Measurements from ENCODE around the gene CAMTA1.

The CAMTA1 gene

DNA sequence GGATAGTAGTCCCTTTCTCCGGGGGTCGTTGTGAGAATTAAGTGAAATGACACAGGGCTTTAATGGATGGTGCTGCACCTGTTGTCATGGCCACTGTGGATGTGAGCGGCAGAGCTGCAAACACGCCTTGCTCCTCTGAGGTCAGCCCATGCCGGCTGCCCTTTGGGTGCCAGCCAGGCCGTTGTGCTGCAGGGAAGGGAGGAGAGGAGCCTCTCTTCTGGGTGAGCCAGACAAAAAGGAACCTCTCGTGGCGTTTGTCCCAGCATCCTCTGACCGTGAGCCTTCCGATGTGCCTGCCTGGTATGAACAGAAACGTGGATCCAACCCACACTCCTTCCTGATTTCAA is 602.9 kb downstream of the CAMTA1 start:
- DNase-seq (ENCODE audit: low read depth) = no peak

DNA sequence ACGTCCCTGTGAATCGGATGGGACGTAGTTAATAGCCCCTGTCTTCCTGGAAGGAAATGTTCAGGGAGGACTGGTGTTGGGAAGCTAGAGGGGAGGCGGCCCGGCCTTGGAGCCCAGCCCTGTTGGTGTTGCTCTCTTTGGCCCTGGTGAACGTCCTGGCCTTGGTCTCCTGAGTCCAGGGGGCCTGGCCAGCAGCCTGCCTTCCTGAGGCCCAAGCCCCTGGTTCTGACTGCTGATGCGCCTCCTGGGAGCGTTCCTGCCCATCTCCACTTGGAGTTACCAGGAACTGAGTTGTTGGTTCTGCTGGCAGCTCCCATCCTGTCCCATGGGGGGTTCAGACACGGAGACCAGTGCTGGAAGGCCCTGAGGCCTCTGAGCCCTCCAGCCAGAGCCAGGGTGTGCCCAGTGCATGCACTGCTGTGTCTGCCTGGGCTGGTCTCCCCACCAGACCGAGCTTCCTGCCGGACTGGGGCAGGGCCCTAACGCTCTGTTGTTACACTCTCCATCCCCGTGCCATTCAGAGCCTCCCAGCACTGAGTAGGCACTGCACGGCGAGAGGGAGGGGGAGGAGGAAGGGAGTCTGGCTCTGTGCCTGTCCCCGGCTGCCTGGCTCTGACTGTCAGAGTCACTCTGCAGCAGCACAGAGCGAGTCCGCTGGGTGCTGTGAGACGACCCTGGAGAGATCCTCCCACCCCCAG is 603.4 kb downstream of the CAMTA1 start:
- DNase-seq (ENCODE audit: low read depth) = no peak

DNA sequence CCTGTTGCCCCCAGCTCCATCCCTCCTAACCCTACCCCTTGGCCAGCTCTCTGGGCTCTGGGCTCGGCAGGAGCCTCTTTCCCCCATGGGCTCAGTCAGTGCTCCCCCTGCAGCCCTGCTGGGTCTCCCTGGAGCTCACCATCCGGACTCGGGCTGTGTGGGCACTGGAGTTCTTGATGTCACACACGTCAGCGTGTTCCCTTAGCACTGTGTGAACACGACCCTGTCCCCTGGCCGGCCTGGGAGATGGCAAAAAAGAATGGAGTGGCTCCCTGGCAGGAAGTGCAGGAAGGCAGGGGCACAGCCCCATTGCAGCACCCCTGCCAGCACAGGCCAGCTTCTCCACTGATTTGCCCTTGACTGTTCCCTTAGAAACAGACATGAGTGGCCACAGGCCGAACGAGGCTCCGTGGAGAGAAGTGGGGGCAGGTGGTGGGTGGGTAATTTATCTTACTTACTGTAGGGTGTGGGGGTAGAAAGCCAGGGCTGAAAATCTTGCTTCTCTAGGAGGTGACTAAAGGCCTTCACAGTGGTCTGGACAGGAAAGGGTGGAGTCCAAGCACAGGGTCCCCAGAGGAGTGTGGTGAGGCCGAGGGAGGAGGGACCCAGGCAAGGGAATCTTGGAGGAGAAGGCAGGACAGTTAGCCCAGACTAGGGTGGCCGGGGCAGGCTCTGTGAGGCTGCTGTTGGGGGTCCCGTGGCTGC is 604.1 kb downstream of the CAMTA1 start:
- DNase-seq (ENCODE audit: low read depth) = peak; percentile 44

DNA sequence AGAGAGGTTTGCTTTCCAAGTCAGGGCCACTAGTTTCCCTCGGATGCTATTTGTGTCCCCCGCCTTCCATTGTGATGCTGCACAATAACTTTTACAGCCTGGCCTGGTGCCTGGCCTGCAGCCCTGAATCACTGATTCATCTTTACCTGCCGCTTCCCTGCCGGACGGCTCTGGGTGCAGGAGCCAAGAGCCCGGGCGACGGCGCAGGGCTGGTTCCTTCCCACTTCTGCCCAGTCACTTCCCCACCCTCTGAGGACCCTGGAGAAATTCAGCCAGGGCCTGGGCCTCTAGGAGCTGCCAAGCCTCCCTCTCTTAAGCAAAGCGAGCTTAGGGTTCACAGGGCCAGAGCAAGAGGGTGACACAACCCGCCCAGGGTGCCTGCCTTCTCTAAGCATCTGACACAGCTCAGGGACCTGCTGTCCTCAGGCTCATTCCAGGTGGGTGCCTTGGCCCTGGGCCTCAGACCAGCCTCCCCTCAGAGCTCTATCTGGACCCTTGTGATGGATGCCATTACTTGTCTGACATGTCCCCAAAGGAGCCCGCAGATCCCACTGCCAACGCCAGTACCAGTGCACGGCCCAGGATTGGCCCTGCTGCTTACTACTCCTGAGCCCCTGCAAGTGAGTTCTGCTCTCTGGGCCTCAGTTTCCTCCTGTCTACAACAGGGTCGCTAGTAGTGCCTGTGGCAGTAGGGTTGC is 604.8 kb downstream of the CAMTA1 start:
- DNase-seq (ENCODE audit: low read depth) = no peak

DNA sequence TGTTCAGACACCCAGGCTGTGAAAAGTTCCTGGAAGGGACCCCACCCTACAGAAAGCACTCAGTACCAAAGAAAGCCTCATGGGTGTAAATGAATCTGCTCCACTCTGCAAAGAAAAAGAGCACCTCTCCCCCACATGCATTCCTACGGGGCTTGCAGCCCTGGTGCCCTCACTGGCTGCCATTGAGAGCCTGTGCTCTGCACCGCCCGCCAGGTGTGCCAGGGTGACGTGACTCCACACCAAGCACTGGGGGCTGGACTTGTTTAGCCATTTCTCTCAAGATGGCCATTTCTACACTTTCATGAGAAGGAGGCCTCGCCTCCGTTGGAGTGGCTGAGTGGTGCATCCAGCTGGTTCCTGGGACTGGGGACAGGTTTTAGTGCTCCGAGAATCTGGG is 605.3 kb downstream of the CAMTA1 start:
- DNase-seq (ENCODE audit: low read depth) = no peak

DNA sequence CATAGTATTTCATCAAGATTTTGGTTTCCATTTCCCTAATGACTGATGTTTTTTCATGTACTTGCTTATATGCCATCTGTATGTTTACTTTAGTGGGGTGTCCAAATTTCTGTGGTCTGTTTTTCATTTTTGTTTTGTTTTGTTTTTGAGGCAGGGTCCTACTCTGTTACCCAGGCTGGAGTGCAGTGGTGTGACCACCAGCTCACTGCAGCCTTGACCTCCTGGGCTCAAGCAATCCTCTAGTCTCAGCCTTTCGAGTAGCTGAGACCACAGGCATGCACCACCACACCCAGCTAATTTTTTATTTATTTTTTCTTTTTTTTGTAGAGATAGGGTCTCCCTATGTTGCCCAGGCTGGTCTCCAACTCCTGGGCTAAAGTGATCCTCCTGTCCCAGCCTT is 607.9 kb downstream of the CAMTA1 start:
- DNase-seq (ENCODE audit: low read depth) = no peak

DNA sequence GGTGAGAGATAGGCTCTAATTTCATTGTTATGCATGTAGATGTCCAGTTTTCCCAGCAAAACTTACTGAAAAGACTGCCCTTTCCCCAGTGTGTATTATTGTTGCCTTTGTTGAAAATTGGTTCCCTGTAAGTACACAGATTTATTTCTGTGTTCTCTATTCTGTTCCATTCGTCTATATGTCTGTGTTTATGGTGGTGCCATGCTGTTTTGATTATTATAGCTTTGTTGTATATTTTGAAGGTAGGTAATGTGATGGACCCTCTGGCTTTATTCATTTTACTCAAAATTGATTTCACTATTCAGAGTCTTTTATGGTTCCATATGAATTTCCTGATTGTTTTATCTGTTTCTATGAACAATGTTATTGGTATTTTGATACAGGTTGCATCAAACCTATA is 610.0 kb downstream of the CAMTA1 start:
- no peak for DNase-seq (ENCODE audit: low read depth)

DNA sequence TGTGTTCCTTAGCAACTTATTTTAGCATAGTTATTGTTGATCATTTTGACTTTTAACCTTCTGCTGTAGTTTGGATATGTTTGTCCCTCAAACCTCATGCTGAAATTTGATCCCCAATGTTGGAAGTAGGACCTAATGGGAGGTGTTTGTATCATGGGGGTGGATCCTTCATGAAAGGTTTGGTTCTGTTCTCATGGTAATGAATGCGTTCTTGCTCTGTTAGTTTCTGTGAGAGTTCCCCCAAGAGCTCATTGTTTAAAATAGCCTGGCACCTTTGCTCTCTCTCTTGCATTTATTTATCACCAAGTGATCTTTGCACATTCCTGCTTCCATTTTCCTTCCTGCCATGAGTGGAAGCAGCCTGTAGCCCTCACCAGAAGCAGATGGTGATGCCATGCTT is 613.7 kb downstream of the CAMTA1 start:
- DNase-seq (ENCODE audit: low read depth) = no peak

DNA sequence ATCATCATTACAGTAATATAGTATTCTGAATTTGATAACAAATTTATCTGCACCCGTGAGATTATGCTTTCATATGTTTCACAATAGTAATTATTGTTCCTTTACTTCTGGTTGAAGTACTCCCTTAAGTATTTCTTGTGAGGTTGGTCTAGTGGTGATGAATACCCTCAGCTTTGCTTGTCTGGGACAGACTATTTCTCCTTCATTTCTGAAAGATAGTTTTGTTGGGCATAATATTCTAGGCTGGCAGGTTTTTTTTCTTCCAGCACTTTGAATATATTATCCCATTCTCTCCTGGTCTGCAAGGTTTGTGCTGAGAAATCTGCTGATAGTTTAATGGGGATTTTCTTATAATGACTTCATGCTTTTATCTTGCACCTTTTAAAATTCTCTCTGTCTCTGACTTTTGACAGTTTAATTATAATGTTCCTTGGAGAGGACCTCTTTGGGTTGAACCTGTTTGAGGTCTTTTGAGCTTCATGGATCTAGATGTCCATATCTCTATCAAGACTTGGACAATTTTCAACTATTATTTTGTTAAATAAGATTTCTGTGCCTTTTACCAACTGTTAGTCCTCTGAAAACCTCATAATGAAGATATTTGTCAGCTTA is 614.4 kb downstream of the CAMTA1 start:
- no peak for DNase-seq (ENCODE audit: low read depth)

DNA sequence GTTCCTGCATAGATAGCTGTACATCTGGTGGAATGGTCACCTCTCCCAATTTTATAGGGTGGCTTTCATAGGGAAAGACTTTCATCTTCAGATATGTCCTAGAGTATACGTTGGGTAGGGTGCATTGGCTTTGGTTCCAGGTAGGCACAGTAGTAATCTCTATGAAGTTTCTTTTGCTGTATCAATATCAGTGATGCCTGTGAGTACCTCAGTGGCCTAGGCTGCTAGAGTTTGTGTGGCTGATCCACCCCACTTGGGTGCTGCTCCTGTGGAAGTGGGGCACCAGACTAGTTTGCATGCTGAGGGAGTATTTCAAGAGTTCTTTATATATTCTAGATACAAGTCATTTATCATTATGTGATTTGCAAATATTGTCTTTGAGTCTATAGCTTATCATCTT is 615.3 kb downstream of the CAMTA1 start:
- no peak for DNase-seq (ENCODE audit: low read depth)

DNA sequence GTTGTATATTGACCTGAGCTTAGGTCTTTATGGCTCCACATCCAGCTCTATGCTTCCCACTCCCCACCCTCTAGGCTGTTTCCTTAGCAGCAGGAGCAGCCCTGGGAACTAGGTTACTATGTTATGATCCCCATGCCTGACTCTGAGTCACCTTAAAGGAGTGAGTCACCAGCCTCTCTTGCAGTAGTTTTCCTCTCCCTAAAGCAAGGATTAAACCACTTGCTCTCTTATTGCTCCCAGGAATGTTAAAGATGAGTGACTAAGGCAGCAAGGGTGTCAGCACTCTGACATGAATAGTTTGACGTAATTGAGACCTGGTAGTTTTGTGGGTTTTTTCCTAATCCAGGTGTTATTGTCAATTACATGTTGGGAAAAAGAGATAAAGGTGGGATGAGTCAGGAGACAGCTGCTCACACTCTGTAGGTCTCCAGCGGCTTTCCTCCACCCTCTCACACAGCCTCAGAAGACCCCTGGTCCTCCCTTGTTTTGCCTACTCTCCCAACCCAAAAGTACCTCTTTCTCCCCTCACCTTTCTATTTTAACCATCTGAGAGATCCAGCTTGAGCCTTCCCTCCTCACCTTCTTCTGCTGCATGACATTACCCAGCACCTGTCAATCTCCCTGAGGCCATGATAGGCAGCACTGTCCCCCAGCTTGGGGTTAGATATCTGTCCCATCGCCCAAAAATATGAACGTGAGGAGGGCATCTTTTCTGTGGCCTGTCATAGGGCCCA is 616.7 kb downstream of the CAMTA1 start:
- DNase-seq (ENCODE audit: low read depth) = peak; percentile 99

DNA sequence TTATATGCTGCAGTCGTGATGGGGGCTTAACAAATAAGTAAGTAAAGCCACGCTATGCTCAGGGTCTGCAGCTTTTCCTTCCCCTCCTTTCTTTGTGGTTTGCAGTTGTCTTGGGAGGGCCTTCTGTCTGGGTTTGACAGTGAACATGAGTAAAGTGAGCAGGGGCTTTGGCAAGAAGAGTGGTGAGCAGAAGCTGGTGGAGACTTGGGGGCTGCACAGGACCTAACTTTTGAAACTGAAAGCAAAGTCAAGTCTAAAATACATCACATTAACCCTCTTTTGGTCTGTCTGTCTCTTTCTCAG is 617.2 kb downstream of the CAMTA1 start:
- DNase-seq (ENCODE audit: low read depth) = no peak

DNA sequence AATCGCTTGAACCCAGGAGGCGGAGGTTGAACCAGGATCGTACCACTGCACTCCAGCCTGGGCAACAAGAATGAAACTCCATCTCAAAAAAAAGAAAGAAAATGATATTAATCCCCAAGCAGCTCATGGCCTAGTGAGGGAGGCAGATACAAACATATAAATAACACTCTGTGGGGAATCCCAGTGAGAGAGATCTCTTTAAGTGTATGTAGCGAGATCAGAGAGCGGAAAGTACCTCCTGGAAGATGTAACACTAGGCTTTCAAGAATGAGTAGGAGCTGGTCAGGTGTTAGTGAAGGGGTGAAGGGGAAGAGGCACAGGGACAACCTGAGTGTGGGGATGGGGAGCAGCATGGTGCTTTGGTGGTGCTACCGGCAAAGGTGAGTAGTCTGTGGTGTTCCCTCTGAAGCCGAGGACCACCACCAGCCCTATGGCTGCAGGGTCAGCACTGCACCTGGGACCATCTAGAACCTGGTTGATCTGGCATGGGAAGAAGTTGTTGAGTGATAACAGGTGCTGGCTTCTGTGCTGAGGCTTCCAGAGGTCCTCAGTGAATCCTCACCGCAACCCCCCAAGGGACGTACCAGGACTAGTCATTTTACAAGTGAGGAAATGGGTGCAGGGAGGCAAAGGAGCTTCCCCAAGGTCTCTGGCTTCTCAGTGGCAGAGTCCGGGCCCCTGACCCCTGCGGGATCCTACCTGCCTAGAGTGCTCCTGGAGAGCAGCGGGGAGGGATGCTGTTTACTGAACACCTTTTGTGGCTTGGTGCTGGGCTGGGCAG is 618.2 kb downstream of the CAMTA1 start:
- no peak for DNase-seq (ENCODE audit: low read depth)

DNA sequence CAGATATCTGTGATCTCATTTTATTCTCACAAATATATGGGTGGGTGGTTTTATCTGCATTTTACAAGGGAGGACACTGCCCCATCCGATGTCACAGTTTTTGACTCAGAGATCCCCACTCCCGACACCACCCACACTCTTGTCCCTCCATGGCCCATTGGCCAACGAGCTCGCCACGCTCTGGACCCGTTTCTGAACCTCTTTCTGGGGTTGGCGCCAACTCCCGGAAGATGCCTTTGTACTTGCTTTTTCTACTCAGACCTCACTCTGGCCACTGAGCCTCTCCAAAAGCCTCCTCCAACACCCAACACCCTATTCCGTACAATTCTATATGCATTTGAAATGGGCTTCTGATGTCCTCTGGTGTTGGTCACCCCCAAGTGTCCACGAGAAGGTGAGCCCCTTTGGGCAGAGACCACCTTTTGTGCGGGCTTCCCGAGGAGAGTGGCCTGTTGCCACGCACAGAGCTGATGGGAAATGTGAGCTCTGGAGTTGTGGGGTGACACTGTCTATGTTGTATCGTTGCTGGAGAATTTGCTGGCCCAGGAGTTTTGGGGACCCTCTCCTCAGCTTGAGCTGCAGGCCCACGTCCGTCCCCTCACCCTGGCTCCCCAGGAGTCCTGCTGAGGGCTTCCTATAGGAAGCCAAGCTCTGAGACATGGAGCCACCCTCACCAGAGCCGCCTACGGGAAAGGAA is 618.9 kb downstream of the CAMTA1 start:
- DNase-seq (ENCODE audit: low read depth) = no peak

DNA sequence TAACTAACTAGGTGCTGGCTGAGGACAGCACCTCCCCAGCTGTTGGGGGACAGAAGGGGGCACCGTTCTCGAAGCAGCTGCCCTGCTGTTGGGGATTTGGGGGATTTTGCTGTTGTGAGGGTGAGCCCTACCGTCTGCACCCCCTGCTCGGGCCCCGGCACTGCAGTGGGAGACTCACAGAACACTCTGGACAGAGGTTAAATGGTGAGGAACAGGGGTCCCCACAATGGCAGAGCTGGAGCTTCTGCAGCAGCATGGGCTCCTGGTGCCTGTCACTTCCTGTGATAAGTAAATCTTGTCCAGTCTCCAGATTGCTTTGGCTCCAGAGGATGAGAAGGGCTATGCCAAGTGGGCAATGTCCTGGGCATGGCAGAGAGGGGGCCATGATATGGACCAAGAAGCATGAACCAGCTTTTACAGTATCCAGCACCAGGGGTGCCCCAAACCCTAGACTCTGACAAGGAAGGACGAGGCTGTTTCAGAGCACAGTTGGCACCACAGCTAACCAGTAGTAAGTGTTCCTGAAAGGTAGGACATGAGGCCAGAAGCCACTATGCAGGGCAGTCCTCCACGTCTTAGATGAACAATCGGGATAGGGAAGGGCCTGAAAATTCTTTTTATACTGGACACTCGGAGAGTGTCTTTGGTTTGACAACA is 620.7 kb downstream of the CAMTA1 start:
- no peak for DNase-seq (ENCODE audit: low read depth)

DNA sequence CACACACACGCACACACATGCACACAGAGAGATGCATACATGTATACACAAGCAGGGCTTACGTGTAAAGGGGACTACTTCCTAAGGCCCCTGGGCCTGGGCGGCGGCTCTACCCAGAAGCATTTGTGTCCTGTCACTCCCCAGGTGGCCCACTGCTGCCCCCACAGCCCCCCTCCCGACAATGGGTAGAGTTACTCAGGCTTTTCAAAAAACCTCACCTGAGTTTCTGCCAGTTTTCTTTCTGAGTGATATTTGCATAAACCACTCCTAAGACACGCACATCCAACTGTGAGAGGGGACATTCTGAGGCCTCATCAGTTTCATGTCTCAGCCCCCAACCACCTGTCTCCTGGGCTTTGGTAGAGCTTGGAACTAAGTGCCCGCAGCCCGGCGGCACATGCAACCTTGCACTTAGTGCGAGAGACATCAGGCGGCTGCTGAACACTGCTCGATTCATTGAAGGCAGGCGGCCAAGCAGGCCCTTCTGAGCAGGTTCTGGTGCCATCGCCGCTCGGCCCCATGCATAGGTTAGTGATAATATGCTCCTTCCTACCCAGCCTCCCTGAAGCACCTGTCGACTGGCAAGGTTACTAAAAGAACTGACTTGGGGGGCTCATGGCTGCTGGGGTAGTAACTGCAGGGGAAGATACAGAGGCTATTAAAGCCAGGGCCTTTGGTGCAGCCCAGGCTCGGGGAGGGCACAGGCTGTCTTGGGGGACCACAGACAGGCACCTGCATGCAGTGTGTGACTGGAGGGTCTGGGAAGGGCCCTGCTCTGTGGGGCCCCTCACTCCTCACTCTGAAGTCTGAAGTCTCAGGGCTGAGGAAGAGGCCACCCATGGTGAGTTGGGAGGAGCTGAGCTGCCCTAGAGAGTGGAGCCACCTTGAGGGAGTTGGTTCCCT is 621.6 kb downstream of the CAMTA1 start:
- no peak for DNase-seq (ENCODE audit: low read depth)

DNA sequence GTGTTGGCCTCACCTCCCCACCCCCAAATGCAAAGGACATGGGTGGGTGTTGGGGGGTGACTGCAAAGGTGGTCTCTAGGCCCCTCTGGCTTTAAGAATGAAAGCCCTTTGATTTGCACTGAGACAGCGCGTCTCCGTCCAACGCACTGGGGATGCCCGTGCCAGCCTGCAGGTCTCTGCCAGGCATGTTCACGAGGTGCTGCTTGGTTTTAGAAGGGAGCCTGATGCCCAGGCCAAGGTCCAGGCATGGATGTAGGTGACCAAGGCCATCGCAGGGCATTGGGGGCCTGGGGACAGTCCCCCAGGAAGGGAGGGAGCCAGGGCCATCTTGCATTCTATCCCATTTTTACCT is 622.3 kb downstream of the CAMTA1 start:
- no peak for DNase-seq (ENCODE audit: low read depth)

DNA sequence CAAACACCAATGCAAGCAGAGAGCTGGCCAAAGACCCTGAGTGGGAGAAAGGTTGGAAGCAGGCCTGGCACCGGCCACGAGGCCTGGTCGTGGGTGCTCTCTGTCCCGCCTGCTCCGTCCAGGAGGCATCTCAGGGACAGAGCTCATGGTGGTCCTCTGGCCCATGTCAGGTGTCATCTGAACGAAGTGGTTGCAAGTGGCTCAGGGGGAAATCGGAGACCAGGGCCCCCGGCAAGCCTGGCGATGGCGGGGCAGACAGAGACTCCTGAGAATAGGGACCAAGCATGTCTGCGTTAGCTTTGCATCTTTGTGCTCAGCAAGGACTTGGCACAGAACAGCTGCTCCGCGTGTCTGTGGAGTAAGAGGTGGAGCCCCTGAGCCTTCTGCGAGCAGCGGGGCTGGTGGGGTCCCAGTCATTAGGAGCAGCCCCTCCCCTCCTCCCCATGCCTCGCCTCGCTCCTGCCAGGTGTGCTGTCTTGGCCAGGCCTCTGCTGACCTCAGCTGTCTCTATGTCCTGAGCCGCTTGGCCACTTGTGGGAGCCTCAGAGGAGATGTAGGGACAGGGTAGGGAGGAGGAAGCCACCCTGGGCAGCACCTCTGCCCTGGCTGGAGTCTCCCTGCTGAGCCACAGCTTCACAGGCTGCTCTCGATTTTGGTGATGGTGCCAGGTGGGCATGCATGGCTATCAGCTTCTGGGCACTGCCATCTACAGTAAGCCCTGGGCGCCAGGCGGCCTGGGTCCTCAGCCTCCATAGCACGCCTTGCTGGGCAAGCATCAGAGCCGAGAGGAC is 622.9 kb downstream of the CAMTA1 start:
- DNase-seq (ENCODE audit: low read depth) = no peak

DNA sequence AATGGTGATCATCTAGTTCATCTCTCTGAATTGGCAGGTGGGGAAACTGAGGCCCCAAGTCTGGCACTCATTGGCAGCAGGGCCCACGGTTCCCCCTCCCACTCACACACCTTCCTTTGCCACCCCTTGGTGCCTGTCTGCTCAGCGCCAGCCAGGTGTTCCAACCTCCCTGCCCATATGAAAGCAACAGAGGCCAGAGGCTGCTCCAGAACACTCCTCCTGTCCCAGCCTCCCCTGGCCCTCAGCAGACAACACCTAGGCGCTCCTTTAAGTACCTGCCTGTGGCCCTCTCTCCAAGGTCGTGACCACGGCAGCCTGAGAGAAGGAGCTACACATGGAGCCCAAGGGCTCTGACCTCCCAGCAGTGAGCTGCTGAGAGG is 623.5 kb downstream of the CAMTA1 start:
- no peak for DNase-seq (ENCODE audit: low read depth)
